HT-29 (cell line): ENCODE data around the gene ARHGAP5. TPM values are rescaled to one million over a fixed set of nuclear protein-coding genes. Genes with fewer than 3 reads are reported as not detected.

Experiments used
- DNase-seq: peaks from one replicate; pipeline ENCODE4 v3.0.0-alpha.2; 2015; ENCODE audit warnings: low spot score
- total RNA-seq: library from RNA; depleted of rRNA; stranded (reverse); fragments of >200 nt; shearing (Covaris generic); gene quantifications from 2 replicates; pipeline ENCODE4 v1.2.3, GENCODE V29; 2014

Gene ARHGAP5
- total RNA-seq, 1 experiment from 2014 or later = 30.3 TPM

DNA sequence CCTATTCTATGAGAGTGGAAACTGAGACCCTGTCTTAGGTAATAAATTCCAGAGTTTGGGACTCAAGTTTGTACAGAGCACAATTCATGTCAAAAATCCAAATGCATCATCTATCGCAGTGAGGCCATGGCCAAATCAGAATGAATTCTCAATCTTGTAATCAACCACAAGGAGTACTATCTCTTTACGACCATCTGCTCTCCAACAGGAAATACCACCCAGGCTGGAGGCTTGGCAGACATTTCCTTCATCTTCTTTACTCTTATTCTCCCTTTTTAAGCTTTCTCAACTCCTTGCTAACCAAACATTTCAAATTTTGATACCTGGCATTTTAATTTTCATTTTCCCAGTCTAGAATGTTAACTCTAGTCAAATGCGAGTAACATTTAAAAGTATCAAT, 92.1 kb downstream of the ARHGAP5 start:
- DNase-seq = no peak

GRCh38 chr14:32171469-32171868, 94.4 kb downstream of the ARHGAP5 start:
- DNase-seq = no peak

DNA sequence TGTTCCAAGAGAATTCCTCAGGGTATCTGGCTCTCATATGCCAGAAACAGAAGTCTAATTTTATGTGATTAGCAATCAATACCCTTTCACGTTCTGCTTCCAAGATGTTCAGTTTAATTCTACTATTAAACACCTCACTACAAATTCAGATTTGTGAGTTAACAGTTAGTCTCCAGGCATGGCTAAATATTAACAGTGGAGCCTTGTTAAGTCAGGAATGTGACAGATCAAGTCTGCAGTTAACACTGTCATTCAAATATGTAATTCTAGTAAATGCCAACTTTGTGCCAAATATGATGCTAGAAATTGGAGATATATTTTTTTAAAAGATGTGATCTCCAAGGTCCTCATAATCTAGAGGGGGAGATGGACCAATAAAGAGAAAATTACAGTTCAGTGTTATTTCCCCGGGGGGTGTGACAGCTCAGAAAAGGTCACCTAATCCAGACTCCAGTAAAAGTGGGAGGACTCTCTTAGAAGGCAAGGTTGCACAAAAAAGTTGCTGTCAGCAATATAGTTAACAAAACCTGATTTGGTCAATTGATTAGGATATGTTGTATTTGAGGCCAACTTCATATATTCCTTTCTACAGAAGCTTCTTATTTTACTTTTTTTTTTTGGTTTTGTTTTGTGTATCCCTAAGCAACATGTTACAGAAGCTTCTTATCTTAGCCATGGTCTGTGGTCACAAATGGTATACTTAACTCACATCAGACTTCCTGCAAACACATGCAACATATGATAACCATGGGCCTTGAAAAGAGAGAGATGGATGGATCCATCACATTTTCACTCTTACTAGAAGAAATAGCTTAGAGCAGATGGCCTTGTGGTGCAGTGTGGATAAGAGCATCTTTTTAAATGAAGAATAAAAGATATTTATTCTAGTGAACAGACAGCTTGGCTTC, 106.3 kb downstream of the ARHGAP5 start:
- DNase-seq = peak; percentile 33

GRCh38 chr14:32185097-32185496, 108.0 kb downstream of the ARHGAP5 start:
- no peak for DNase-seq

- no peak for DNase-seq
These were observed 109.1 kb downstream of the ARHGAP5 start for GRCh38 chr14:32186248-32186647.

DNA sequence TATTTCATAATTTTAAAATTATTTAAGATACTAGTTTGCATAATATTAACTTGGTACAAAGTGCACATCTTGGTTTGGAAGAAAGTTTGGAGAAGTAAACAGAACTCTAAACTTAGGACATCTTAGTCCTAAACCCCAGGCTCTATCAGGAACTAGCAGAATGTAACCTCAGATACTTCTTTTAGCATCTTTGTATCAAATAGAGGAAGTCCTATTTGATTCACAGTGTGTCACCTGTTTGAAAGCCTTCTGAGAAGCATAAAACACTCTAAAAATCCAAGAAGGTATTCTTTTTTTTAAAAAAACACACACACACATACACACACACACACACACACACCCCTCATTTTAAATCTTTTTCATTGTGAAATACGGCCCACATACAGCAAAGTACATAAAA, 112.7 kb downstream of the ARHGAP5 start:
- no peak for DNase-seq

DNA sequence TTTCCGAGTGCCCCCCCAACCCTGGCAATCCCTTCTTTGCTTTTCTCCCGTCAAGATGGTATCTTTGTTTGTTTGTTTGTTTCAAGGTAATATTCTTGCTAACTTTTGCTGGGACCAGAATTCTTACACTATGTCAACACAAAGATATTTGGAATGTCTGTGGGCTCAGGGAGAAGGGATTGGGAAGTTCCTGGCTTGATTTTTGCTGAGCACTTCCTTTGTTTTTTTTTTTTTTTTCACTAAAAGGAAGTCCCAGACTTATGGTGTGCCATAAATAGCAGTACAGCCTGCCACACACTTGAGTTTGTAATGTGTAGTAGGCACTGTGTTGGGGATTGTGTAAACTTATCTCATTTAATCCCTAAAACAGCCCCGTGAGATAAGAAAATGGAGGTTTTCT, 113.6 kb downstream of the ARHGAP5 start:
- DNase-seq = no peak

DNA sequence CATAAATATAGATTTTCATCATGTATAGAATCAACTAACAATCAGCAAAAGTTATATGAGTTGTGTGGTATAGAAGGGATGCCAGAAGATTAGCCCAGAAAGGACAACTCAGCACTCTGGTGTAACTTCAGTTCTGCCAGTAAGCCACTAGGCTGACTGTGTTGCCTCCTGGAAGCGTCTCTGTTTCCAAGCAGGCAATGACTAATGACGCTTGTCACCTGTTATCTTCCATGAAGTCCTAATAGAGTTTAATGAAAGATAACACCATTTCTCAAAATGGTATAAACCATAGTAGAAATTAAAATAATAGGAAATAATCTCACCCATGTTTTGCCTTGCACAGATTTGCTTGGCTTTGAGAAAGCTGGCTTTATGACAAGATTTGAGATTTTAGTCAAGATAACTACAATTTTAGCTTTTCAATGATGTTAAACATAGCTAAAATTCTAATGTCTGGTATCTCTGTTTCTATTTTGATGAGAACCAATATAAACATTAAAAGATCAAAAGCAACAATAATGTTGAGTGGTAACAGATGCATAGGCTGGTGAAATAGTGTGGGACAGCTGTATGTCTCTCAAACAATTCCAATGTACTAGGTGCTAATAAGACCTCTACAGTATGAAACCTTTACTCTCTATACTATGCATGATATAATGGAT, 115.7 kb downstream of the ARHGAP5 start:
- DNase-seq = peak; percentile 23

- no peak for DNase-seq
These were observed 116.4 kb downstream of the ARHGAP5 start for GRCh38 chr14:32193532-32193931.

DNA sequence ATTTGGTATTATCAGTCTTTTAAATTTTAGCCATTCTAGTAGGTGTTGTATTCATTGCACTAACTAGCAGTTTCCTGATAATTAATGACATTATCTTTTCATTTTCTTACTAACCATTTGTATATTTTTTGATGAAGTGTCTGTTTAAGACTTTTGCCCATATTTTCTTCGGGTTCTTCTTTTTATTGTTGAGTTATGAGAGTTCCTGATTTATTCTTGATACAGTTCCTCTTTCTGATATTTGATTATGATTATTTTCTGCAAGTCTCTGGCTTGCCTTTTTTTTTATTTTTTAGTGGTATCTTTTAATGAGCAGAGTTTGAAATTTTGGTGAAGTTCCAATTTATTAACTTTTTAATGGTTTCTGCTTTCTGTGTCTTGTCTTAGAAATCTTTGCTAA, 118.5 kb downstream of the ARHGAP5 start:
- no peak for DNase-seq

DNA sequence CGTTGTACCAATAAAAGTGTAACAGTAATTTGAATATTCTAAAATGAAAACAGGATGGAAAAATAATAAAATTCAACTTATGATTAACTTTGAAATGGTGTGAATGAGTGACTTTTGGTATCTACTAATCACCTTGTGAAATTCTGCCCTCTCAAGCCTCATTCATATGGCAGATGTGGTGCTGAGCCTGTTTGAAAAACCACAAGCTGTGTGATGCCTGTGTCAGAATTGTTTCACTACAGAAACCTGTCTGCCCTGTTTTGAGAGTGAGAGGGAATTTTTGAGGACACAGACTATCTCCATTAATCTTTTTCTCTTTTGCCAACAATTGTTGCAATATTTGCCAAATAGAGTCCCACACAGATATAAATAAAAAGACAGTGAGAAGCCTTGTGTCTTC, 120.8 kb downstream of the ARHGAP5 start:
- no peak for DNase-seq

GRCh38 chr14:32200368-32201192, 123.5 kb downstream of the ARHGAP5 start:
- DNase-seq = no peak

DNA sequence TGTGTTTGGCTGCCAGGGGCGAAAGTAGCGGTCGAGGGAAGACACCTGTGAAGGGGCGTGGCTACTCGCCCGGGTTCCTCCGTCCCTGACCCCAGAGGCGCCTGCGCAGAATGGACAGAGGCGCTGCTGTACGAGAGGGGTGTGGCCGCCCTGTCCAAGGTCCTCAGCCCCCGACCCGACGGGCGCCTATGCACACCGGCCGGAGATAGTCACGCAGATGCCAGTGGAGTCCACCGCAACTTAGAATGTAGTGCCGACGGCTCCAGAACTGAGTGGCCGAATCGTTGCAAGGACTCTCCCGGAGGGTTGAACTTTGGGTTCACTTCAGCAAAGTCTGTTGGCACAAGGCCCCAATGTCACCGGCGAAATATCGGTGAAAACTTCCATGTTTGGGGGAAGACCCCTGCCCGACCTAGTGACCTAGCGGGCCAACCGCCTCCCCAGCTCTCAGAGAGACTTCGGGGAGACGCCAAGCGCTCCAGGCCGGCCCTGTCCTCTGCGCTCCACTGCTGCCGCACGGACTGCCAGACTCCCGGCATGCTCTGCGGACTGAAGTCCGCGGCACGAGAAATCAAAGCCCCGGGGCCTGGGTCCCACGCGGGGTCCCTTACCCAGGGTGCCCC, 124.2 kb downstream of the ARHGAP5 start:
- peak; percentile 73 for DNase-seq

GRCh38 chr14:32201816-32202490, 124.8 kb downstream of the ARHGAP5 start, which contains the start of gene RNU6-7:
RNU6-7 (plus strand) TSS chr14:32202045.
- no peak for DNase-seq

- DNase-seq = peak; percentile 57
These were observed 125.4 kb downstream of the ARHGAP5 start for GRCh38 chr14:32202491-32202997.

GRCh38 chr14:32202998-32203882, 126.1 kb downstream of the ARHGAP5 start, which contains the start of gene RNU6-8:
RNU6-8 (minus strand) TSS chr14:32203269.
- DNase-seq = peak; percentile 82

- DNase-seq = peak; percentile 34
These were observed 126.8 kb downstream of the ARHGAP5 start for GRCh38 chr14:32203928-32204357.

DNA sequence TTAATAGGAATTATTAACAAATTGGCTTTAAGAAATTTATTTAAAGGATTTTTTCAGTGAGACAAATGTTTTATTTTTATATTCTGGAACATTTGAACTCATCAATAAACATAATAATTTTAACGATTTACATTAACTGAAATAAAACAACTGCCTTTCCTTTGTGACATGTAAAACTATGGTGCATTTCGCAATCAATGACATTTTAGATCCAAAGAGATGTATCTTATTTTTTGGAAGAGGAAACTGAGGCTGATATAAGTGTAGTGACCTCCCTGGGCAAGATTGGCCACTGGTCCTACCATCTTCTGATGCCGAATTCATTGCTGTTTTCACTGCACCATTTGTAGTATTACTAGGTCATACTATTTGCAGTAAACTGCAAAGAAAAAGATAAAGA, 128.4 kb downstream of the ARHGAP5 start:
- DNase-seq = no peak

DNA sequence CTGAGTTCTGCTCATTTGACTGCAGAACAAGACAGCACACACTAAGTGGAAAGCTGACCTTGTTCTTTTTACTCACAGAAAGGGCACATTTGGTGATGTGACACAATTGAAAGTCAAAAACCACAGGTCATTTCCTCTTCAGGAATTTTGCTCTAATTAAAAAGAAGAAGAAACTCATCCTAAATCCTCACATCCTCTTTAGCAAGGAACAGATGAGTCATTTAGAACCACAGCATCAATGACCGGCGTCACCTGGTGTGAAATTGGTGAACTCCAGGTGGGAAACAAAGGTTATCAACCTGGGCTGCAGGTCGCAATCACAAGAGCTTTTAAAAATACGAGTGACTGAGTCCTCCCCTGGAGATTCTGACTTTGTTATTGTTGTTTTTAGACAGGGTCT, 128.9 kb downstream of the ARHGAP5 start:
- no peak for DNase-seq

GRCh38 chr14:32206552-32206951, 129.4 kb downstream of the ARHGAP5 start:
- DNase-seq = no peak
